HL-60 (cell line): ENCODE results near the gene RBCK1.

Experiments
- DNase-seq, 2 experiments: peaks; one replicate each; pipeline ENCODE4 v3.0.0-alpha.2; 2010 to 2020; ENCODE audit warnings: low read depth in 1 of 2, low spot score in 1 of 2
- H3K27ac ChIP-seq: fragments of 250-450 bp; sonication (Bioruptor Pico); replicated peaks from 2 replicates; pipeline ENCODE4 v1.5.1; 2020; ENCODE audit warnings: mild to moderate bottlenecking, moderate library complexity
- H3K27me3 ChIP-seq: fragments of 250-450 bp; sonication (Bioruptor Pico); 2 replicates; pipeline ENCODE4 v1.5.1; 2021; ENCODE audit warnings: mild to moderate bottlenecking, moderate library complexity; ENCODE audit not compliant: insufficient read depth, poor library complexity, severe bottlenecking
- H3K4me3 ChIP-seq: replicated peaks from 2 replicates; pipeline ENCODE4 v1.5.1; 2011; ENCODE audit warnings: mild to moderate bottlenecking, control low read depth, low read length; ENCODE audit not compliant: insufficient read depth
- GABPA ChIP-seq: IDR thresholded peaks from 2 replicates; pipeline ENCODE4 v1.6.1; 2012; ENCODE audit warnings: low read depth
- POLR2AphosphoS5 ChIP-seq: IDR thresholded peaks from 2 replicates; pipeline ENCODE4 v1.6.1; 2012; ENCODE audit warnings: low read depth
- SPI1 ChIP-seq: IDR thresholded peaks from 2 replicates; pipeline ENCODE4 v1.6.1; 2012; ENCODE audit warnings: low read depth, mild to moderate bottlenecking, borderline replicate concordance
- TF ChIP-seq, protein P1 (sequence below): IDR thresholded peaks from one replicate; pipeline ENCODE4 v1.5.1; 2011; ENCODE audit warnings: low read length, control low read depth, inconsistent platforms; ENCODE audit not compliant: insufficient read depth
- TF ChIP-seq, protein P2 (sequence below): IDR thresholded peaks from 2 replicates; pipeline ENCODE4 v1.6.1; 2012; ENCODE audit warnings: low read depth; ENCODE audit not compliant: insufficient replicate concordance

The RBCK1 gene

GRCh38 chr20:458776-459175 lies 50.7 kb downstream of the RBCK1 start:
- H3K27ac ChIP-seq: no peak overlapping the region
- peak; percentile 52; the same call in 1 of the 2 replicates for TF ChIP-seq SPI1
- no peak for TF ChIP-seq GABPA
- no peak overlapping the region for H3K4me3 ChIP-seq
- DNase-seq: no peak
- H3K27me3 ChIP-seq: no peaks in the 10 kb centered on the region

- DNase-seq: no peak
- no peak overlapping the region for H3K4me3 ChIP-seq
- TF ChIP-seq GABPA: no peak
- TF ChIP-seq POLR2AphosphoS5: no peak
- TF ChIP-seq, protein P1, sequence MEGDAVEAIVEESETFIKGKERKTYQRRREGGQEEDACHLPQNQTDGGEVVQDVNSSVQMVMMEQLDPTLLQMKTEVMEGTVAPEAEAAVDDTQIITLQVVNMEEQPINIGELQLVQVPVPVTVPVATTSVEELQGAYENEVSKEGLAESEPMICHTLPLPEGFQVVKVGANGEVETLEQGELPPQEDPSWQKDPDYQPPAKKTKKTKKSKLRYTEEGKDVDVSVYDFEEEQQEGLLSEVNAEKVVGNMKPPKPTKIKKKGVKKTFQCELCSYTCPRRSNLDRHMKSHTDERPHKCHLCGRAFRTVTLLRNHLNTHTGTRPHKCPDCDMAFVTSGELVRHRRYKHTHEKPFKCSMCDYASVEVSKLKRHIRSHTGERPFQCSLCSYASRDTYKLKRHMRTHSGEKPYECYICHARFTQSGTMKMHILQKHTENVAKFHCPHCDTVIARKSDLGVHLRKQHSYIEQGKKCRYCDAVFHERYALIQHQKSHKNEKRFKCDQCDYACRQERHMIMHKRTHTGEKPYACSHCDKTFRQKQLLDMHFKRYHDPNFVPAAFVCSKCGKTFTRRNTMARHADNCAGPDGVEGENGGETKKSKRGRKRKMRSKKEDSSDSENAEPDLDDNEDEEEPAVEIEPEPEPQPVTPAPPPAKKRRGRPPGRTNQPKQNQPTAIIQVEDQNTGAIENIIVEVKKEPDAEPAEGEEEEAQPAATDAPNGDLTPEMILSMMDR: no peak
- TF ChIP-seq, protein P2, sequence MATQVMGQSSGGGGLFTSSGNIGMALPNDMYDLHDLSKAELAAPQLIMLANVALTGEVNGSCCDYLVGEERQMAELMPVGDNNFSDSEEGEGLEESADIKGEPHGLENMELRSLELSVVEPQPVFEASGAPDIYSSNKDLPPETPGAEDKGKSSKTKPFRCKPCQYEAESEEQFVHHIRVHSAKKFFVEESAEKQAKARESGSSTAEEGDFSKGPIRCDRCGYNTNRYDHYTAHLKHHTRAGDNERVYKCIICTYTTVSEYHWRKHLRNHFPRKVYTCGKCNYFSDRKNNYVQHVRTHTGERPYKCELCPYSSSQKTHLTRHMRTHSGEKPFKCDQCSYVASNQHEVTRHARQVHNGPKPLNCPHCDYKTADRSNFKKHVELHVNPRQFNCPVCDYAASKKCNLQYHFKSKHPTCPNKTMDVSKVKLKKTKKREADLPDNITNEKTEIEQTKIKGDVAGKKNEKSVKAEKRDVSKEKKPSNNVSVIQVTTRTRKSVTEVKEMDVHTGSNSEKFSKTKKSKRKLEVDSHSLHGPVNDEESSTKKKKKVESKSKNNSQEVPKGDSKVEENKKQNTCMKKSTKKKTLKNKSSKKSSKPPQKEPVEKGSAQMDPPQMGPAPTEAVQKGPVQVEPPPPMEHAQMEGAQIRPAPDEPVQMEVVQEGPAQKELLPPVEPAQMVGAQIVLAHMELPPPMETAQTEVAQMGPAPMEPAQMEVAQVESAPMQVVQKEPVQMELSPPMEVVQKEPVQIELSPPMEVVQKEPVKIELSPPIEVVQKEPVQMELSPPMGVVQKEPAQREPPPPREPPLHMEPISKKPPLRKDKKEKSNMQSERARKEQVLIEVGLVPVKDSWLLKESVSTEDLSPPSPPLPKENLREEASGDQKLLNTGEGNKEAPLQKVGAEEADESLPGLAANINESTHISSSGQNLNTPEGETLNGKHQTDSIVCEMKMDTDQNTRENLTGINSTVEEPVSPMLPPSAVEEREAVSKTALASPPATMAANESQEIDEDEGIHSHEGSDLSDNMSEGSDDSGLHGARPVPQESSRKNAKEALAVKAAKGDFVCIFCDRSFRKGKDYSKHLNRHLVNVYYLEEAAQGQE: no peak
- no peak for TF ChIP-seq SPI1
- peak overlapping the region; percentile 18; the same call in 1 of the 2 replicates for H3K27ac ChIP-seq
- no peaks in the 10 kb centered on the region for H3K27me3 ChIP-seq
These were observed 52.1 kb downstream of the RBCK1 start for GRCh38 chr20:460180-460579.

DNA sequence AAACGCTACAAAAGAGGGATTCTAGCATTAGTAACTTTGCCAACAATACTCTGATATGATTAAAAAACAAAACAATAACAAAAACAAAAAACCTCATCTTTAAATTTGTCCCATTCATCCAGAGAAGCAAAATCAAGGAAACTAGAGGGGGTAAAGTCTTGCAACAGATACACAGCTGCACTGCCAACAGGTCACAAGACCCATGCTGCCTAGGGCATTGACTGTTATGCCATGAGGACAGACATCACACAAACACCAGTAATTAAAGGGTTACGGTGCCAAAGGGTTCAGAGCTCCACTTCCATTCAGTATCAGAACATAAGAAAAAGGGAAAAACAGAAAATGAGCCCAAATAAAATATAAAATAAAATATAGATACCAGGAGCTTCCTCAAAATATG lies 52.6 kb downstream of the RBCK1 start:
- peak in 1 of 2 experiments; percentile 53 for DNase-seq

More for the DNA sequence above, 52.6 kb downstream of the RBCK1 start:
- Histone ChIP-seq H3K27ac (peak overlapping the region; percentile 18; the same call in 1 of the 2 replicates), H3K4me3 (peak overlapping the region; percentile 86; the same call in 1 of the 2 replicates), H3K27me3 (no peaks in the 10 kb centered on the region)
- TF ChIP-seq, protein P2: no peak
- TF ChIP-seq GABPA: no peak
- no peak for TF ChIP-seq SPI1
- TF ChIP-seq, protein P1: no peak
- TF ChIP-seq POLR2AphosphoS5: no peak
